HG02642 (cell line): ENCODE results near the gene MTM1.

ENCODE experiments used
- ATAC-seq: cut with Tn5 transposase; IDR thresholded peaks from one replicate; pipeline ENCODE4 v1.9.1; 2021; ENCODE audit warnings: mild to moderate bottlenecking; ENCODE audit not compliant: unreplicated experiment, poor library complexity

Gene MTM1

GRCh38 chrX:150700107-150700506 is 131.7 kb downstream of the MTM1 start:
- no peak for ATAC-seq

- ATAC-seq = no peak
Measured at GRCh38 chrX:150701377-150701776, 133.0 kb downstream of the MTM1 start.

GRCh38 chrX:150702966-150703694 is 134.7 kb downstream of the MTM1 start:
- ATAC-seq = no peak

- no peak for ATAC-seq
Measured at GRCh38 chrX:150703695-150703974, 135.2 kb downstream of the MTM1 start.

GRCh38 chrX:150704030-150704613 is 135.7 kb downstream of the MTM1 start:
- no peak for ATAC-seq

GRCh38 chrX:150712619-150713018 is 144.2 kb downstream of the MTM1 start:
- no peak for ATAC-seq

- ATAC-seq = no peak
Measured at GRCh38 chrX:150715184-150715583, 146.8 kb downstream of the MTM1 start.

- ATAC-seq = no peak
Measured at GRCh38 chrX:150719621-150720020, 151.2 kb downstream of the MTM1 start.
